CD4-positive, alpha-beta T cell treated with Interleukin-6 at 100 ng/mL for 8 hours (primary cell): ENCODE results near the gene AKAP12.

Experiments used
- DNase-seq: peaks from one replicate; pipeline ENCODE4 v3.0.0-alpha.2; 2020; ENCODE audit warnings: mixed read lengths, low spot score

The AKAP12 gene

DNA sequence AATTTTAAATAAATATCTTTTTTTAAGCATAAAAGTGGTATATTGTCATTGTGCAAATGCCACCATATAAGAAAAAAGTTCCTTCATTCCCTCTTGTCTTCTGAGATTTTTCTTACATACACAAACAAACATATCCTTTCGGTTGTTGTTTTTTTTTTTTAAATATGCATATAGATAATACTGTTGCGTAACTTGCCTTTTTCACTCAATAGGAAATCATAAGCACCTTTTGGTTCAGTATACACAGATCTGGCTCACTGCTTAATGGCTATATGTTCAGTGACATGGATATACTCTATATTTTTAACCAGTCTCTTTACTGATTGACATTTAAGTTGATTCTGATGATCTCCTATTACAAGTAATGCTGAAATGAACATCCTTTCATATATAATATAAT is 40.1 kb downstream of the AKAP12 start:
- DNase-seq: no peak

DNA sequence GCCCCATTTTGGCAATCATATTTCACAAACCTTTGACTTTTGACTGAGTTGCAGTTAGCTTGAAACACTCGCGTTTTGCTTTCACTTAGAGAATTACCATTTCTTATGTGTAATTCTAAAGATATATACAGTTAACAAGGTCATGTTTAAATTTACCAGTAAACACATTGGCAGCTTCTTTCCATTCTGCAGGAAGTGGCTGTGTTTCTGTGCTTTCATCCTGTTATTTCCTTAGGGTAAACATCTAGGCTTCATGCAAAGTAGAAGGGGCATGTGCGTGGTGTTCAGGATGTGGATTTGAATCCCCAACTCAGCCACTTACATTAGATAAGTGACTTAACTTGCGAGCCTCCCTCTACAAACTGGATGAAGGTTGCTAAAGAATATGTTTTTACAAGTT is 41.1 kb downstream of the AKAP12 start:
- no peak for DNase-seq

GRCh38 chr6:151284012-151284411 is 44.2 kb downstream of the AKAP12 start:
- no peak for DNase-seq

DNA sequence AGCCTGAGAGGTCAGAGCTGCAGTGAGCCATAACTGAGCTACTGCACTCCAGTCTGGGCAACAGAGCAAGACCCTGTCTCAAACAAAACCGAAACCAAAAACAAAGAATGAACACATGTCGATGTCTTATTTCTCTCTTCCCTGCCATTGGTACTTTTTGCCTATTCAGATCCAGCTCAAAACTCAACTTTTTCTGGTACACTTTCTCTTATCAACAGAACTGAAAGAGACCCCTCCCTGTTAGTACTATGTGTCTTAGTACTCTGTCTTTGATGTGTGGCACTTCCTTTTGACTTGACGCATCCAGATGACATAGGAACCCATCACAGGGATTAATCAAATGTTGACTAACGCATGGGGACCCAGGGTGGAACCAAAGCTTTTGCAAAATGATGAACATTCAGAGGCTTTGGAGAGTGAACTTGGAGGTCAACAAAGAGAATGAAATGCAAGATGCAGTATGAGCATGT is 44.8 kb downstream of the AKAP12 start:
- DNase-seq: no peak

DNA sequence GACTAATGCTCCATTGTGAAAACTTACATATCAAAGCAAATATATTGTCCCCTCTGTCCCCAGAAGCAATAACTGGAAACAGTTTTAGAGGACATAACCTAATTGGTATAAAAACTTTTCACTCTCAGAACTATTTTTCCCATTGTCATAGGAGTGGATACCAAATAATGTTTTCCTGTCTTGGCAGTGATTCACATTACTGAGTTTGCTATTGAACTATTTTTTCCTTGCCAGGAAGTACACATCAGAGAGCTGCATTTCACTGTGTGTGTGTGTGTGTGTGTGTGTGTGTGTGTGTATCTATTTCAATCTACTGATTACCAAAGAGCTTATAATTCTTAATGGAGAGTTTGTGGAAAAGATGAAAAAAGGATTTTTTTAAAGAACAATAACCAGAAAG is 45.4 kb downstream of the AKAP12 start:
- DNase-seq: no peak

GRCh38 chr6:151286214-151286613 is 46.4 kb downstream of the AKAP12 start:
- DNase-seq: no peak

DNA sequence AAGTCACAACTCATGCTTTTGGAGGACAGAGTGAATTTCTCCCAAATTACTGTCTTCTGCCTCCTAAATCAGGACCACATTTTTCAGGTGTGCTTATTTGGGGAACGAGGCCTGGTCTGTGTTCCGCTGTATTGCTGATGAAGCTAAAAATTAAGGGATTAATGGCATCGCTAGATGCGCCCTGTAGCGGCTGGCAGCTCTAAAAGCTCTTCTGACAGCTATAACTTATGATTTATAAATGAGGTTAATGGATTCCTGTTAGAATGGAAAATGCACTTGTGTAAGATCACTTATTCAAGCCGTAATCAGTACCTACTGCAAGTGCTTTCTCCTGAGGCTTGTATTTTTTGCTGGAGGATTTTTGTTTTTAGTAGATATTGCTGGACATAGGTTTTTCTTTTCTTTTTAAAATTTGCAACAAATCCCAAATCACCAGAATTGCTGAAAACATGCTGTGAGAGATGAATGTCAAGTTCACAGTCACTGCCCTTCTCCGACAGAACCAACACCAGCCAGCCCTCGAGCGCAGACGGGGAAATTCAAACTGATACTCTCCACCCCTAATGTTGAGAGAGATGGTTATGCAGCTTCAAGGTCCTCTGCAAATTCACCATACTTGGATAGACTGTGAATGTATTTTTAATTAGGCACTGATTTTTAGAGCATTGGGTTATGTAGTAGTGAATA is 49.1 kb downstream of the AKAP12 start:
- no peak for DNase-seq

DNA sequence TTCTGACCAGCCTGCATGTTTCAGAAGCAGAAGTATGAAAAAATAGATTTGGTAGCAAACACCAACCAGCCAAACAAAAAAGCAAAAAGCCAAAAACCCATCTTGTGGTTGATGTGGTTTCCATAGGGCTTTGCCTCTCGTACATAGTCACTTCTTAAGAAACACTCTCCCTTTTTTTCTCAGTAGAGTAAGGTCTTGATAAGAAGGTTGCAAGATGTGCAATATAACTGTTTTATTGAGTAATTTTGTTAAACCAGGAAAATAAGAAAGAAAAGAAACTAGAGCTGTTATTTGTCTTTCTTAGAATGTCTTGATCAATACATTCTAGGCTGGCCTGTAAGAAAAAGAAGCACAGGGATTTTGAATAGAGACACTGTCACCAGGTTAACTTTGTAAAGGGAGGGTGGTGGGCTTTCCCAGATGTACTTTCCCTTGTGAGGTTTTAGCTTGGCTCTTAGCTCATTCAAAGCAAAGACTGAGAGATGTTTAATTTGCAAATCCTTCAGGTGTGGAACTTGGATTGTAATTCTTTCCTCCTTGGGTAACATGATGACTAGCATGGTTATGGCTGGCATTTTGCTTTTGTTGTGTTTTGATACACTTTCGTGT is 49.7 kb downstream of the AKAP12 start:
- DNase-seq: no peak

DNA sequence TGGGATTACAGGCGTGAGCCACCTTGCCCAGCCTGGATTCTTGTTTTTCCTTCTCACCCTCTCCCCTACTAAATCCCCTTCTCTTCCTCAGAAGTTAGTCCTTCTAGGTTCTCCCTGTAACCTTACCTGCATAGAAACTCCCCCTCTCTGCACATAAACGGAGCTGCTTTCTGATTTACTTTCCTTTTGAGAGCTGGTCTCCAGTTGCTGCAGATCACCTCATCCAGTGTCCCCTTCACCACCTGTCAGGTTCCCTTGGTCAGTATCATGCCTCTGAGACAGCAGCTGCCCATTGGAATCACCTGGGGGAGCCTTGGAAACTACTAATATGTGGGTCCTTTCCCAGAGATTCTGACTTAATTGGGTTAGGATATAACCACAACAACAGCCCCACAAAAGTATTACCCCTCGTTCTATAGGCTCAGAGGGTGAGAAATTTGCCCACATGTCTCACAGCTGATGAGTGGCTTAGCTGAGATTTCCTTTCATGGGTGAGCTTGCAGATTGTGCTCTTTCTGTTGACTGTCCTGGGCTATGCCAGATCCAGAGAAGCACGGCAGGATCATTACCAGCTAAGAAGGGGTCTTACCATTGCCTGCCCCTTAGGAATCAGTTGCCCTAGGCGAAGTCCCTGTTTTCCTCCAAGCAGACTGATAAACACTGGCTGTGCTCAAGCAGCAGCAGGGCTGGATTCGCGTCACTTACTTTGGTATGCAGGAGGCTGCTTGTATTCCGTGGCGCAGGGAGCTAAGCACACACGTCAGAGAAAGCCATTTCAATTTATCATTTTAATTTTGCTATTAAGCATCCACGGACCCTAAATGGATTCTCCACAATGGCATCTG is 51.3 kb downstream of the AKAP12 start:
- DNase-seq: no peak

- DNase-seq: no peak
Measured at GRCh38 chr6:151291722-151292059, 51.9 kb downstream of the AKAP12 start.

GRCh38 chr6:151292974-151293687 is 53.4 kb downstream of the AKAP12 start:
- DNase-seq: no peak

DNA sequence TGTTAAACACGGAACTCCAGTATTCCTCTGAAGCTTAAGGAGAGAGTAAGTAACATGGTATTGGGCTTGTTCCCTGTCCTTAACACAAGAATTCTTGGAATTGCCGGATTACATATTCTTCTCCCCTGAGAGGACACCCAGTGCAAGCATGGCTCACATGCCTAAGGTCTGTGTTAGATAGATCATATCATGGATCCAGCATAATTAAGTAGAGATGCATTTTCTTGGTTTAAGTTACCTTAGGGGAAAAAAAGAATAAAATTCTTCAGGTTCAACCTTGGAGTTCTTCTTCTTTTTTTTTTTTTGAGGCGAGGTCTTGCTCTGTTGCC is 53.9 kb downstream of the AKAP12 start:
- no peak for DNase-seq

GRCh38 chr6:151294561-151295101 is 54.9 kb downstream of the AKAP12 start:
- DNase-seq: no peak

- DNase-seq: no peak
Measured at GRCh38 chr6:151297886-151298285, 58.1 kb downstream of the AKAP12 start.

GRCh38 chr6:151299011-151299410 is 59.2 kb downstream of the AKAP12 start:
- DNase-seq: no peak

DNA sequence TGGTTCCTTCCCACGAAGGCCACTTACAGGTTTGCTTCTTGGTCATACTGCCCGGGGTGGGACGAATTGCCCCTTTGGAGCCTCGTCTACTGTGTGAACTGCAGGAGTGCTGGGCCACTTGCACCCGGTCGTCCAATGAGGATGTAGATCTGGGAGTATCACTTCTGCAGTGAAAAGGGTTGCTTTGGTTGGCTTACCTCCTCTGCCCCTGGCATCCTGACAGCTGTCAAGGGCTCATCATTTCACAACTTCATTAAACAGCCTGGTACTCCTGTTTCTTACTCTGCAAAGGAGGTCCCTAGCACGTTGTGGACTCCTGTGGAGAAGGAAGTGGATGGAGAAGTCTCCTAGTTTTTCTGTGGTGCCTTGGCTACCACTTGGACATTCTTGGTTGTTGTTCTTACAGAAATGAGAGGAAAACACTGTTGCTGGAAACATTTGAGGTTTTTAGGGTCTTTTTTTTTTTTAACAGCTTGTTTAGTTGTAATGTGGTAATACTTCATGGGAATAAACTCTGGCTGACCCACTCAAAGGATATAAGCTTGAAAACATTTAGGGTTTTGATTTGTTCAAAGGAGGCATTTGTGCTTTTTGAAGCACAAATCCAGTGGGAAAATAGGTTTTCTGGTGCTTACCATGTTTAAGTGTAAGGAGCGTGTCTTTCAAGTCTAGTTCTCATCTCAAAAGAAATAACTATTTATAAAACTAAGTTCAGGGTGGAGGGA is 60.7 kb downstream of the AKAP12 start:
- no peak for DNase-seq

- no peak for DNase-seq
Measured at GRCh38 chr6:151301547-151301946, 61.8 kb downstream of the AKAP12 start.

- DNase-seq: no peak
Measured at GRCh38 chr6:151303231-151303630, 63.5 kb downstream of the AKAP12 start.

DNA sequence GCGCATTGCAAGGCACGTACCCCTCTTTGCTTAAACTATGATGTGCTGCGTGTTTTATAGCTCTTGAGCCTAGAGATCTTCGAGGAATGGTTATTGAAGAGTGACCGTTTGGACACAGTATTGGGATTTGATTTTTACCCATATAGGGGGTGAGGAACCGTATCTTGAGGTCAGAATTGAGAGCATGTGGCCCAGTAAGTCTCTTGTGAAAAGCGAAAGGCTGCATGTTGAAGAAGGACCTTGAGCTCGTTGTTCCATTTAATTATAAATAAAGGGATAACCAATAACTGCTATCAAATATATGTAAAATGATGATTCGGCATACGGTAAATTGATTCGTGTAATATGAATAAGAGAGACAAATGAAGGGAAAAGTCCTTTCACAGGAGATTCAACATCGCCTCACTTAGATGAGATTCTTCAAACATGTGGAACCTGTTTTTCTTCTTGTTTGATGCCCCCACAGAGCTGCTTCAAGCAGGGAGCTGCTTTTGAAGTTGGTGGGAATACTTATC is 66.6 kb downstream of the AKAP12 start:
- no peak for DNase-seq

- DNase-seq: no peak
Measured at GRCh38 chr6:151307501-151307900, 67.7 kb downstream of the AKAP12 start.

- DNase-seq: no peak
Measured at GRCh38 chr6:151309619-151310018, 69.9 kb downstream of the AKAP12 start.
